Mucosa of descending colon (tissue), 3 donors: ENCODE results near the gene NUCB2. TPM values are rescaled to one million over a fixed set of nuclear protein-coding genes. Genes with fewer than 3 reads are reported as not detected.
A peak's percentile ranks its signal among the peaks of the same experiment; 100 is the strongest.

ENCODE experiments used
- ATAC-seq: fragments of 200-7000 bp; cut with Tn5 transposase; one replicate; pipeline ENCODE4 v1.9.1; 2020; ENCODE audit warnings: mild to moderate bottlenecking, moderate library complexity
- DNase-seq, 3 donors: peaks; one replicate each; pipeline ENCODE4 v3.0.0-alpha.2; 2020
- H3K36me3 ChIP-seq: fragments of 200-600 bp; one replicate; pipeline ENCODE4 v1.8.0; 2021; ENCODE audit warnings: low read depth, mild to moderate bottlenecking
- H3K4me1 ChIP-seq: fragments of 200-600 bp; one replicate; pipeline ENCODE4 v1.8.0; 2021; ENCODE audit warnings: low read depth, mild to moderate bottlenecking
- H3K4me3 ChIP-seq: fragments of 200-600 bp; one replicate; pipeline ENCODE4 v1.8.0; 2021; ENCODE audit warnings: mild to moderate bottlenecking
- H3K9me3 ChIP-seq: fragments of 200-600 bp; one replicate; pipeline ENCODE4 v1.8.0; 2021; ENCODE audit warnings: mild to moderate bottlenecking
- intact Hi-C, 2 donors: fragments of 100-400 bp; cut with DNase I in 1 of 2; cut with micrococcal nuclease in 1 of 2; formaldehyde crosslinking; loops; one replicate each; pipeline versions ENCODE4 v1.11.0 to v1.11.1; 2022; cut with DNase I, micrococcal nuclease
- total RNA-seq, 3 donors: library from RNA; stranded (reverse); fragmentation: NEBNext Ultra II Directional in 2 of 3; extraction: Animal tissue kit (Norgen Biotek cat#: 25700) in 2 of 3; gene quantifications; one replicate each; pipeline versions ENCODE4 v1.2.1 to v1.2.4, GENCODE V29; 2021 to 2023
- TF ChIP-seq, protein P1 (sequence below): fragments of 200-600 bp; IDR thresholded peaks from one replicate; pipeline ENCODE4 v1.8.0; 2022; ENCODE audit warnings: antibody characterized with exemption, mild to moderate bottlenecking
- donor health status: DM: no; HTN: no; CAD: no; lungs with moderate emphysema.
- donor health status: DM: no; HTN: no; CAD: no.
- donor health status: DM: no; HTN: yes; CAD: no.

Gene NUCB2
- total RNA-seq, 3 donors from 2014 or later, result 22.4 to 75.4 (median 49.9) TPM

DNA sequence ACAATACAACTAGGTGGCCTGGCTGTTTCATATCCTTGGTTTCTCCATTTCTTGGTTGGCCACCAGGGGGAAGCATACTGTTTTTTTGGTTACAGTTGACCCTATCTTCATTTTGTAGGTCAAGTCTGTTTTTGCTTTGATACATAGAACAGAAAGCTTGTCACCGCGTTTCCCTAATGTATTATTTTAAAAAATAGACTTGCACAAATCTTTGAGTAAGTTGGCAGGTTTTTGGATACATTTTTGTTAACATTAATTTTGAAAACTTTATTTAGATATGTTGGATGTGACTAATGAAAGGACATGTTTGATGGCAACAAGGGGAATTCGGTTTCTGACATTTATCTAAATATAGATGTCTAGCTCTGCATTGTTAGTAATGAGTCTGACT lies 78.1 kb downstream of the NUCB2 start:
- H3K36me3 ChIP-seq, result no peaks in the 10 kb centered on the region
- no peak overlapping the region for H3K4me3 ChIP-seq
- intact Hi-C loops, result no loop called here
- peak; percentile 46 for ATAC-seq
- peak in 1 of 3 donors; percentile 88 for DNase-seq
- TF ChIP-seq, protein P1, sequence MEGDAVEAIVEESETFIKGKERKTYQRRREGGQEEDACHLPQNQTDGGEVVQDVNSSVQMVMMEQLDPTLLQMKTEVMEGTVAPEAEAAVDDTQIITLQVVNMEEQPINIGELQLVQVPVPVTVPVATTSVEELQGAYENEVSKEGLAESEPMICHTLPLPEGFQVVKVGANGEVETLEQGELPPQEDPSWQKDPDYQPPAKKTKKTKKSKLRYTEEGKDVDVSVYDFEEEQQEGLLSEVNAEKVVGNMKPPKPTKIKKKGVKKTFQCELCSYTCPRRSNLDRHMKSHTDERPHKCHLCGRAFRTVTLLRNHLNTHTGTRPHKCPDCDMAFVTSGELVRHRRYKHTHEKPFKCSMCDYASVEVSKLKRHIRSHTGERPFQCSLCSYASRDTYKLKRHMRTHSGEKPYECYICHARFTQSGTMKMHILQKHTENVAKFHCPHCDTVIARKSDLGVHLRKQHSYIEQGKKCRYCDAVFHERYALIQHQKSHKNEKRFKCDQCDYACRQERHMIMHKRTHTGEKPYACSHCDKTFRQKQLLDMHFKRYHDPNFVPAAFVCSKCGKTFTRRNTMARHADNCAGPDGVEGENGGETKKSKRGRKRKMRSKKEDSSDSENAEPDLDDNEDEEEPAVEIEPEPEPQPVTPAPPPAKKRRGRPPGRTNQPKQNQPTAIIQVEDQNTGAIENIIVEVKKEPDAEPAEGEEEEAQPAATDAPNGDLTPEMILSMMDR, result peak; percentile 15
- H3K4me1 ChIP-seq, result peaks cover 17% of the 10 kb centered on the region
- H3K9me3 ChIP-seq, result no peaks in the 10 kb centered on the region

DNA sequence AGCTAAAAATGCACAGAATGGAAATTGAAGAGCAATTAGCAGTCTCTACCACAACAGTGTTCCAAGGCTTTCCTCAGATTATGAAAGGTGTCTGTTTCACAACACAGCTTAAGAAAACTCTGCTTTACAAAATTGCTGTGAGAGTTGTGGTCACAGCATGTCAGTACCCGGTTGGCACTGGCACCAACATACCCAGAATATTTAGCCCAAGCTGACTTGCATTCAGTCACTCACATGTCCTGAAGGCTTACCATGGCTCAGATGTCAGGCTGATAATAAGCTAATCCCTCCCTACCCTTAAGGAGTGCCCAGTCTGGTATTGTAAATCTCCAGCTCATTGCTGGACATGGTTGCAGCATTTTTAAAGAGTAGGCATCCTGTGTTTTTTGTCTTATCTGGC lies 90.0 kb downstream of the NUCB2 start:
- peaks cover 14% of the 10 kb centered on the region for H3K36me3 ChIP-seq

DNA sequence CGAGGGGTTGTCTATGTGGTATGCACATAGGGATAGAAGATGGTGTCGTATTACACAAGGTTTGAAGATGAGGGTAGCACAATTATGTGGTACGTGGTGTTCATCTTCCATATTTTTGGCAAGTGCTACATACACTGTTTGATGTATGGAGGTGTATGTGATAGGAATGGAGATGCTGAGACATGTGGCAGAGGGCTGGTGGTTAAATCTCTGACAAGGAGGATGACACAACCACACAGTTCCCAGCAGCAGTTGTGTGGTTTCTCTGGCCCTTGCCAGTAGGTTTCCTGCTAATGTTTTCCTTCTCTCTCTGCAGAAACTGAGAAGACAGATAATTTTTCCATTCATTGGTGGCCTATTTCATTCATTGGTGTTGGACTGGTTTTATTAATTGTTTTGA lies 92.0 kb downstream of the NUCB2 start:
- peaks cover 53% of the 10 kb centered on the region for H3K9me3 ChIP-seq
- intact Hi-C loops, result no loop called here
- H3K4me3 ChIP-seq, result no peak overlapping the region
- no peaks in the 10 kb centered on the region for H3K4me1 ChIP-seq
- ATAC-seq, result no peak
- H3K36me3 ChIP-seq, result peaks cover 14% of the 10 kb centered on the region
- TF ChIP-seq, protein P1, result no peak
- DNase-seq, result no peak

More for the DNA sequence above, 90.0 kb downstream of the NUCB2 start:
- Histone ChIP-seq H3K4me3 (no peak overlapping the region), H3K9me3 (peaks cover 35% of the 10 kb centered on the region), H3K4me1 (no peaks in the 10 kb centered on the region)
- DNase-seq, result no peak
- TF ChIP-seq, protein P1, result no peak
- ATAC-seq, result no peak
- intact Hi-C loops, result no loop called here

DNA sequence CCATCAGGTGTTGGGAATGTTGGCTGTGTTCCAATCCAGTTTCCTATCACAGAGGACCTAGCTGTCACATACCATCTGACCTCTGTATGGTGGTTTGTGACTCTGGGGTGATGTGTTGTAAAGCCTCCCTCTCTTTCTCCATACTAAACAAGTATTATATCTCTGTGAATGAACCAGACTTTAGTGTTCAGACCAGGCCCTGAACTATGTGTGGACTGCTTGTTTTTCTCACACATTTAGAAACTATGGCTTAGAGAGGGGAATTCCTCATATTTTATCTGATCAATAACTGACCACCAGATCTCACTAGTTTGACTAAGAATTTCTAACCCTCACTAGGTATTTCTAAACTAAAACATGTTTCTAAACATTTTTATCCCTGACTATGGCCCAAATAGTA lies 92.6 kb downstream of the NUCB2 start:
- Histone ChIP-seq H3K4me1 (no peaks in the 10 kb centered on the region), H3K4me3 (no peak overlapping the region), H3K36me3 (peaks cover 14% of the 10 kb centered on the region), H3K9me3 (peaks cover 58% of the 10 kb centered on the region)
- TF ChIP-seq, protein P1, result no peak
- intact Hi-C loops, result no loop called here
- ATAC-seq (no peak), DNase-seq (no peak)

DNA sequence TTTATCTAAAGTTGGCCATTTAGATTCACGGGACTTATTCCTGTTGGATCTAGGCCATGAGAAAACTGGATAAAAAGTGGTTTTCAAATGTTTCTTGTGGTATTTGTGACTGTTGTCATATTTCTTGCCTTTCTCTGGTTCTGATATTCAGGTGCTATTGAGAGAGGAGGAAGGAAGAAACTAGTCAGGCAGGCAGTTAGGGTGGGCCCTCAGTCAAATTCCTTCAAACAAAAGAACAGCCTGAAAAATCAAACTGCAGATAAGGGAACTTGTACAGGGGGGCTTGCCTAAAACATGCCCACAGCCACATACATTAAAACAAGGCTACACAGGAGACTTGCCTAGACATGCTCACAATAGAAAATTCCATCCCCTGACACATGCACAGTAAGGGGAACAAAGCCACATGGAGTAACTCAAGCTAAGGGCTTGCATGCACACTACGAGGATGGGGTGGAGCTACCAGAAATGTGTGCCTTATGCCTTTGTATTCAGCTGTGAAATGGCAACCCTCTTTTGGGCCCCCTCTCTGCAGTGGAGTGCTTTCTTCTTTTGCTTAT lies 93.2 kb downstream of the NUCB2 start:
- Histone ChIP-seq H3K36me3 (peaks cover 14% of the 10 kb centered on the region), H3K4me1 (no peaks in the 10 kb centered on the region), H3K4me3 (no peak overlapping the region), H3K9me3 (peaks cover 61% of the 10 kb centered on the region)
- no peak for DNase-seq
- TF ChIP-seq, protein P1, result no peak
- intact Hi-C loops, result no loop called here
- ATAC-seq, result no peak

DNA sequence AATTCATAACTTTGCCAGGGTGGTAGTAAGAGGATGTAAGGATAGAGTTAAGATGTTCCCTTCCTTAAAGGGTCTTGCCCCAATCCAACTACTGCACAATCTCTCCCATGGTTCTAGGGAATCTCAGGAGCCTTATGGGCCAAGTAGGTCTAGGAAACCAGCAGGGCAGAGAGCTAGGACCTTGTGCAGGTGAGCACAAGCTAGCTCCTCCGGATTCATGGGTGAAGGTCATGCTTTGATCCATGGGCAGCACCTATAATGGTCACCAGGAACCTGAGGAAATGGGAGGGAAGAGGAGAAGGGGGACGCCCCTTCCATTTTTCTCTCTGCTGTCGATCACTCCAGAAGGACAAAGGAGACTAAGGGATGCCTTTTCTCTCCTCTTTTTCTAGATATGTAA lies 95.1 kb downstream of the NUCB2 start:
- H3K4me3 ChIP-seq, result no peak overlapping the region
- no peak for ATAC-seq
- DNase-seq, result no peak
- peaks cover 61% of the 10 kb centered on the region for H3K9me3 ChIP-seq
- H3K4me1 ChIP-seq, result no peaks in the 10 kb centered on the region
- H3K36me3 ChIP-seq, result peaks cover 14% of the 10 kb centered on the region
- intact Hi-C loops, result no loop called here
- TF ChIP-seq, protein P1, result no peak
